Stimulated activated CD4-positive, alpha-beta T cell treated with anti-CD3 and anti-CD28 coated beads, TNF-alpha, amount 100 ng/mL, for 24 hours (primary cell): ENCODE results near the gene HECTD4.
A peak's percentile ranks its signal among the peaks of the same experiment; 100 is the strongest.
"Not testable (repeated sequence)": the region's sequence is repeated elsewhere in the genome, so short reads cannot be mapped to it uniquely, and the experiment has no call there.

Experiments
- DNase-seq, 3 experiments: peaks; one replicate each; pipeline ENCODE4 v3.0.0-alpha.2; 2020; ENCODE audit warnings: low read depth in 3 of 3

The HECTD4 gene

DNA sequence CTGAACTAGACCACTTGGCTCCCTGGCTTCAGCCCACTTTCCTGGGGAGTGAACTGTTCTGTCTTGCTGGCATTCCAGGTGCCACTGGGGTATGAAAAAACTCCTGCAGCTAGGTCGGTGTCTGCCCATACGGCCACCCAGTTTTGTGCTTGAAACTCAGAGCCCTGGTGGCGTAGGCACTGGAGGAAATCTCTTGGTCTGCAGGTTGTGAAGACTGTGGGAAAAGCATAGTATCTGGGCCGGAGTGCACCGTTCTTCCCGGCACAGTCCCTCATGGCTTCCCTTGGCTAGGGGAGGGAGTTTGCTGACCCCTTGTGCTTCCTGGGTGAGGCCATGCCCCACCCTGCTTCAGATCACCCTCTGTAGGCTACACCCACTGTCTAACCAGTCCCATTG is 223.1 kb downstream of the HECTD4 start:
- DNase-seq = no peak

DNA sequence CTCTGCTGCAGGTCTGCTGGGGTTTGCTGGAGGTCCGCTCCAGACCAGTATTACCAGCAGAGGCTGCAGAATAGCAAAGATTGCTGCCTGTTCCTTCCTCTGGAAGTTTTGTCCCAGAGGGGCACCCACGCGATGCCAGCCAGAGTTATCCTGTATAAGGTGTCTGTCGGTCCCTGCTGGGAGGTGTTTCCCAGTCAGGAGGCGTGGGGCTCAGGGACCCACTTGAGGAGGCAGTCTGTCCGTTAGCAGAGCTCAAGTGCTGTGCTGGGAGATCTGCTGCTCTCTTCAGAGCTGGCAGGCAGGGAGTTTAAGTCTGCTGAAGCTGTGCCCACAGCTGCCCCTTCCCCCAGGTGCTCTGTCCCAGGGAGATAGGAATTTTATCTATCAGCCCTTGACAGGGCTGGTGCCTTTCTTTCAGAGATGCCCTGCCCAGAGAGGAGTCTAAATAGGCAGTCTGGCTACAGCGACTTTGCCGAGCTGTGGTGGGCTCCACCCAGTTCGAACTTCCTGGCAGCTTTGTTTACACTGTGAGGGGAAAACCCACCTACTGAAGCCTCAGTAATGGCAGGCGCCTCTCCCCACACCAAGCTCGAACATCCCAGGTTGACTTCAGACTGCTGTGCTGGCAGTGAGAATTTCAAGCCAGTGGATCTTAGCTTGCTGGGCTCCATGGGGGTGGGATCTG is 223.6 kb downstream of the HECTD4 start:
- DNase-seq = not testable (repeated sequence)

DNA sequence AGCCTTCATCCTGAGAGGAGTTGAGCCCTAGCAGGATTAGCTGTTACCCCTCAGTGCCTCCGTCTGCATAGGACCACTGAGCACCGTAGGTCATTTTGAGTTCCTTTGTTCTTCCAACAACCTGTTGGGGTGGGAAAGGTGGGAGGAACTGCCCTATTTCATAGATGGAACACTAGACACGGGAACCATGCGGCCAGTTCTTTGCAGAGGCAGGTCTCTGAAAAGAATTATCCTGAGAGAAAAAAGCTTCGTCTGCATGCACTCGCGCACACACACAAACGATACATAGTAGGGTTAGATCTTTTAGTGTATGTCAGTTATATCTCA is 228.4 kb downstream of the HECTD4 start:
- DNase-seq = no peak

DNA sequence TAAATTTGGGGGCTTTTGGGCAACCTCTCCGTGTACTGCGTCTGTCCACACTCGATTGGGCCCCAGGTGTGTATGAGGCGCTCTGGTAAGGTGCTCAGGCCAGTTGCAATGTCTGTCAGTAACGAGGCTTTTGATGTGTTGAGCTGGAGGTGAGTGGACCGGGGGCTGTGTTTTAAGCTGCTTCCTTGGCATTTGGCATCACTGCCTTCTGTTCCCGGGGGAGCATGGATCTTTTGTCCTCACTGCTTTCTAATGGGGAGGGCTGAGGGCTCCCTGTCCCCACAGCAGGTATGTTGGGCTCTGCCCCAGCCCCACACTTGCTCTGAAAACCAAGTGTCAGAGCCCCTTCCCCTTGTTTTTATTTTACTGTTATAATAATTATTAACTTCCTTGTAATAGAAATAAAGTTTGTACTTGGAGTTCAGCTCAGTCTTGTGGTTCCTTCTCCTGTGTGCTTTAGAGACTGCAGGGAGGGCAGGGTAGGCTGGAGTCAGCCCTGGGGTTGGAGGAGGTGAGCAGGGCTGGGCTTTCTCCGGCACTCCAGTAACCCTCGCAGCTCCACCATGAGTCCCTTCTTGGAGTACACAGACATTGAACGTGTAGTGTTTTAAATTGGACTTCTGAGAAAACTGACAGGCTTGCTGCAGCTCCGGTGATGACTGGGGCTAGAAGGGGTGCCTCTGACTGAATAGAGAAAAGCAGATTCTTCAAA is 228.9 kb downstream of the HECTD4 start:
- no peak for DNase-seq

DNA sequence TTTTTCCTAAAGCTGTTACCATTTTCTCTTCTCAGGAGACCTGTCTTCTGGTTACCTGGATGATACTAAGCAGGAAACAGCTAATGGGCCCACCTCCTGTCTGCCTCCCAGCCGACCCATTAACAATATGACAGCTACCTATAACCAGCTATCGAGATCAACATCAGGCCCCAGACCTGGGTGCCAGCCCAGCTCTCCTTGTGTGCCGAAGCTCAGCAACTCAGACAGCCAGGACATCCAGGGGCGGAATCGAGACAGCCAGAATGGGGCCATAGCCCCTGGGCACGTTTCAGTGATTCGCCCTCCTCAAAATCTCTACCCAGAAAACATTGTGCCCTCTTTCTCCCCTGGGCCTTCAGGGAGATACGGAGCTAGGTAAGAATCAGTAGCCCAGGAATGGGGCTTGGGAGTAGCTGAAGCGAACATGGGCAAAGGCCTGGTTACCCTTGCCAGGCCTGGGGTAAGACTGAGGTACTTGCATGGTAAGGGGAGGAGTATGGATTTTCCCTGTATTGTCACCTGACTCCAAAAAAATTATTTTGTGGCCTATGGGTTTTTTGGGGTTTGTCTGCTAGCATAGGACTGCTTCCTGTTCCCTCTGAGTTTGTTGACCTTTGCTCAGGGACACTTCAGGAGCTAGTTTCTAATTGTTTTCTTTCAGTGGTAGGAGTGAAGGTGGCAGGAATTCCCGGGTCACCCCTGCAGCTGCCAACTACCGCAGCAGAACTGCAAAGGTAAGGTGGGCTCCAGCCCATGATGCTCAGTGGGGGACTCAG is 230.3 kb downstream of the HECTD4 start:
- DNase-seq = no peak

DNA sequence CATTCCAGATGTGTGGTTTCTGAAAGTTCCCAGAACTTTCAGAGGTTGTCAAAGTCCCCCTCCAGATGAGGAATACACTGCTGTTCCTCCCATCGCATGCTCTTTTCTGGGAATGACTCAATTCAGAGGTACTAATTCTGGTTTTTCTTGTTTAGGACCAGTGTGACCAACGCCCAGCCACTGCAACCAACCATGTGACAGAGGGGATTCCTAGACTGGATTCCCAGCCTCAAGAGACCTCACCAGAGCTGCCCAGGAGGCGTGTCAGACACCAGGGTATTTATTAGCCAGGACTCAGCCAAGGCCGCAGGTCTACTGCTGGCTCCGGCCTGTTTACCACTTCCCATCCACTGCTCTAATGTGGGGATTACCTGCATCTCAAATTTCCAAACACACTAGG is 232.6 kb downstream of the HECTD4 start:
- DNase-seq = no peak

DNA sequence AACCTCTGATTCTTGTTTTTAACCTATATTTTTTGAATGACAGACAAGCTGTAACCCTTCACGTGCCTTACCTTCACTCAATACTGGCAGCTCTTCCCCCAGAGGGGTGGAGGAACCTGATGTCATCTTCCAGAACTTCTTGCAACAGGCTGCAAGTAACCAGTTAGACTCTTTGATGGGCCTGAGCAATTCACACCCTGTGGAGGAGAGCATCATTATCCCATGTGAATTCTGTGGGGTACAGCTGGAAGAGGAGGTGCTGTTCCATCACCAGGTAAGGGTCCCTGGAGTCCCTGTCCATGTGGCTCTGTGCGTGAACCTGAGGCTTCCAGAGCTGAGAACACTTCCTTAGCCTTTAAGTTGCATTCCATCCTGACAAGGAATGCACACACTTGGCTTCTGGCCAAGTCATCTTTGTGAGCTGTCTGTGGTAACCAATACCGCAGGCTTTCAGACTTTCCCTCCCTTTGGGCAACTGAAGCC is 234.2 kb downstream of the HECTD4 start:
- no peak for DNase-seq

DNA sequence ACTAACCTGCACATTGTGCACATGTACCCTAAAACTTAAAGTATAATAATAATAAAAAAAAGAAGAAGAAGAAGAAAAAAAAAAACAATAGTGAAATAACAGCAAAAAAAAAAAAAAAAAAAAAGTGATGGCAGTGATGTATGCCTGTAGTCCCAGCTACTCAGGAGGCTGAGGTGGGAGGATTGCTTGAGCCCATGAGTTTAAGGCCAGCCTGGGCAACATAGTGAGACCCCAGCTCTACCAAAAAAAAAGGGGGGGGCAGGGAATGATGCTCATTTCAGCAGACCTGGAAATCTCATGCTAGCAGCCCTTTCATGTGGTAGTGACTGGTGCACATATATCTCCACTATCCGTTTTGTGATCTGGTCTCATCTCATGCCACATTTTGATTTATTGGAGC is 236.1 kb downstream of the HECTD4 start:
- no peak for DNase-seq

DNA sequence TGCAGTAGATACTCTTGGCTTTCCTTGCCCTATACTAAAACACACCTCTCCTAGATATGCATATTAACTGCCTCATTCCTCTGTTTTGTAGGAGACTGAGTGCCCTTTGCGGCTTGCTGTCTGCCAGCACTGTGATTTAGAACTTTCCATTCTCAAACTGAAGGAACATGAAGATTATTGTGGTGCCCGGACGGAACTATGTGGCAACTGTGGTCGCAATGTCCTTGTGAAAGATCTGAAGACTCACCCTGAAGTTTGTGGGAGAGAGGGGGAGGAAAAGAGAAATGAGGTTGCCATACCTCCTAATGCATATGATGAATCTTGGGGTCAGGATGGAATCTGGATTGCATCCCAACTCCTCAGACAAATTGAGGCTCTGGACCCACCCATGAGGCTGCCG is 241.5 kb downstream of the HECTD4 start:
- no peak for DNase-seq

DNA sequence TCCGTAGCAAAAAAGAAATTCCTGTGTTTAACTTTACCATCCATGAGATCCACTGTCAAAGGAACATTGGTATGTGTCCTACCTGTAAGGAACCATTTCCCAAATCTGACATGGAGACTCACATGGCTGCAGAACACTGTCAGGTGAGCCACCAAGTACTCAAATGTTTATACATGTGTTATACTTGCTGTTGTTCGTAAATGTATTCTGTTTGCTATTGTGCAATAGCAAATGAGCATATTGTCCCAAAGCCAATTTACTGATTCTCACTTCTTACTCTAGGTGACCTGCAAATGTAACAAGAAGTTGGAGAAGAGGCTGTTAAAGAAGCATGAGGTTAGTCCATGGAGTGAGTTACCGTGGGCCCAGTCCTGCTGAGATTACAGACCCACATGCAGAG is 247.5 kb downstream of the HECTD4 start:
- no peak for DNase-seq

DNA sequence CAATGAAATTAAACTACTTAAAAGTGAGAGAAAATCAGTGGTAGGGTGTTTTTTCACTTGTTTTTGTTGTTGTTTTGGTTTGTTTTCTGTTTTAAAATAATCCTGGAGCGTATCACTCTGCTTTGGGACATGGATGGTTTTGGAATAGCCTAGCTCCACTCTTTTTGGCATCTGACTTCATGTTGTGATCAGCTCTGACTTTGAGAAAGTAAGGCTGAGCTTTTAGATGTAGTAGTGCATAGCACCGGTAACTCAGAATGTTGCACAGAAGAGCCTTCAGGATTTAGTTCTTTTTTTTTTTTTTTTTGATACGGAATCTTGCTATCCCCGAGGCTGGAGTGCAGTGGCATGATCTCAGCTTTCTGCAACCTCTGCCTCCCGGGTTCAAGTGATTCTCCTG is 248.8 kb downstream of the HECTD4 start:
- DNase-seq = no peak

DNA sequence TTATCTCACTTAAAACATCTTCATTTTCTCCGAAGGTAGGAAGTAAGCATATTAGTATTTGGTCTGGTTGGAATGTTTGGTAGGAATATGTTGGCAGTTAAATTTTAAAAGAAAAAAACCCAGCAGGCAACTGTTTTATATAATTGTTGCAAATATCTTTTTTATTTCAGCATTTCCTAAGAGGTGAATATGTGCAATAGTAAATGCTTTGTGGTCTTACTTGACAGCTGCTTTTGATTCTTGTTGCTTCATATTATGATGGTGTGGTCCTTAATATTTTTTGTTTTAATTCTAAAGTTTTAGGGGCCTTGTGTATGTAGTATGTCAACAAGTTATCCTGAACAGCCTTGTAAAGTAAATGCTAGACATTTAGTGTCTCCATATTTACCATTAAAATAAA is 250.5 kb downstream of the HECTD4 start:
- DNase-seq = no peak

DNA sequence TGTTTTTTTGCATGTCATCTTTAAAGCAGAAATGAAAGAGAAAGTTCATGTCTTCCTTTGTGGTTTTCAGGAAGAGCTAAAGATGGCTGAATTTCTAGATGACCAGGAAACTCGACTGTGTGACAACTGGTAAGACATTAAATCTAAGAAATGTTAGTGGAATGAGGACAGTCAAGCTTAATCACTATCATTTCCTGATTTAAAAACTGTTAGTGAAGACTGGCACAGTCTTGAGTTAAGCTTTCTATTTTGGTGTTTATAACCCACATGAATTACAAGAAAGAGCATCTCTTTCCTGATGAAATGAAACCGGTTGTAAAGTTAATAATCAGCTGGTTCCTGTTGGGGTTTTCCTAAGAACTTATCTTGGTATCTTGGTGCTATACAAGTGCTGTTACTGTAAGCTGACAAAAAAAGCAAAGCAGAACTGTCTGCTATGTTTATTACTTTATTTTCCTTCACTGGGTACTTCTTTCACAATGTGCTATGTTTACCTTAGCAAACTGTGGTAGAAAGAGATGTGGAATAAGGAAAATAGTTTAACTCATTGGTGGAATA is 251.7 kb downstream of the HECTD4 start:
- DNase-seq = no peak

DNA sequence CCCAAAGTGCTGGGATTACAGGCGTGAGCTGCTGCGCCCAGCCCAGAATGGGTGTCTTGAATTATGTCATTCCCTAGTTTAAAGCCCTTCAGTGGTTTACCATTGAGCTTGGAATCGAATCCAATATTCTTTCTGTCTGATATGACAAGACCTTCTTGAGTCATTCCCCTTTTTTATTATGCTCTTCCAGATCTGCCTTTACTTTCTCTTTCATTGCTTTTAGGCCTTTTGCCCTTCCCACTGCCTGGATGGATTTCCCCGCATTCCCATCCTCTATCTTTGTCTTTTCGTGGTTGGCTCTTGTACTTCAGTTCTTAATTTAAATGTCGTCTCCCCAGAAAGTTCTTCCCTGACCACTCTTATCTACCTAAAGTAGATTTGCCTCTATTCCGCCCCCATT is 255.3 kb downstream of the HECTD4 start:
- DNase-seq = no peak

DNA sequence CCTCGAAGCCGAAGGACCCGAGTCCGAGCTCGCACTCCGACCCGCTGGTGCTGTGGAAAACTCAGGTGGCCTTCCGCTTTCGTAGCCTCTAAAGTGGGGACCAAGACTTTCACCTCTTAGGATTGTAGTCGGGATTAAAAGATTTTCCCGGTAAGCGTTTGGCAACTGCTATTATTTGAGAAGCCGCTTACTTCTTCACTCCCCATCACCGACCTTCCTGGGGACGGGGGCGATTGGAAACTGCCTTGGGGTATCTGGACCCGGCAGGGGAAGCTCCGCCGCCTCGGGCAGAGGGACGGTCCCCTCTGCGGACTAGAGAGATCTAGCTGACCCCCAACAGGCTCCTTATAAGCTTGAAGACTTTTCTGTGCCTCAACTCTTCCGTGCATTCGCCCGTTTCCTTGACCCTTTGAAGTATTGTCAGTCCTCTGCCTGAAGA is 256.2 kb downstream of the HECTD4 start:
- DNase-seq = peak in 1 of 3 experiments; percentile 2

DNA sequence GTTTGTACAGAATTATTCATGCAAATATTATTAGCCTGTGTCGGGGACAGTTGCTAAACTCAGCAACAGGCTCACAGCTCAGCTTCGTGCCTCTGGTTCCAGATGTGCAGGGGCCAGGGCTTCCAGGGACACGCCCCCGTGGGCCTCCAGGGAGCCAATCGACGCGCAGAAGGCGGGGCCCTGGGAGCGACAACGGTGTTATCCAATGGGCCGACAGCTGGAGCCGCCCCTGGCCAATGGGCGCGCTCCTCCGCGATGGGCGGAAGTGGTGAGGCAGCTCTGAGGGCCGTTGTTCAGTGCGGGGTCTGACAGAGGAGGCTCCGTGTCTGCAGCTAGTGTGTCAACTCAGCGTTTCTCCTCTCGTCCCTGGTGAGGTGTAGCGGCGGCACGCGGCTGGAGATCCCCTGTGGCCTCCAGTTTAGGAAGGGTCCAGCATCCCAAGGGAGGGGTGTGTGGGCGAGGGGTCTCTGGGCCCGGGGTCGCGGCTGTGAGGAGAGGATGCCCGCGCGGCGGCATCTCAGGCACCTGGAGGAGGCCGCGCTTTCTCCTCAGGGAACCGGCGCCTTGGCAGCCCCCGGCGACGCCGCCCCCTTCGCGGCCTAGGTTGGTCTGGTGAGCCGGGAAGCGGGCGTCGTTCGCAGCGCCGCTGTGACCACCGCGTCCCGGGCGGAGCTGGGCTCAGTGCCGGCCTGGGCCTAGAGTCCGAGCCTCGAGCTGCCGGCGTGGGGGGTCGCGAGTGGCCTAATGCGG is 256.8 kb downstream of the HECTD4 start, which contains the start of gene TRAFD1:
Gene TRAFD1, plus strand, starts transcription at position 311 of the 750 bp plus-strand sequence. CDS start 4,963 bp downstream, outside the sequence.
- DNase-seq = peak; percentile 96 to 98 (median 98)

DNA sequence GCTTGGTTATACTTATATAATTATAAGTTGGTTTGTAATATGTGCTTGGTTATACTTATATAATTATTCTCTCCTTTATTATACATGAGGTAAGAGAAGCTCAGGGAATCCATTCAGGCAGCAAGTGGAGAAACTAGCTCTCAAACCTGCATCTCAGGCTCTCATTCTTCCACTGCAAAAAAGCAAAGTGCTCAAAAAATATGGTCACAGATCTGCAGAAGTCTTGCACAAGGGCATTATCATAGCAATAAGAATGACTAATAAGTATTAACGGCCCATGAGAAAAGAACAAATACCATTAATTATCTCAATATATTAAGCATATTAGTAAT is 257.3 kb downstream of the HECTD4 start:
- no peak for DNase-seq

DNA sequence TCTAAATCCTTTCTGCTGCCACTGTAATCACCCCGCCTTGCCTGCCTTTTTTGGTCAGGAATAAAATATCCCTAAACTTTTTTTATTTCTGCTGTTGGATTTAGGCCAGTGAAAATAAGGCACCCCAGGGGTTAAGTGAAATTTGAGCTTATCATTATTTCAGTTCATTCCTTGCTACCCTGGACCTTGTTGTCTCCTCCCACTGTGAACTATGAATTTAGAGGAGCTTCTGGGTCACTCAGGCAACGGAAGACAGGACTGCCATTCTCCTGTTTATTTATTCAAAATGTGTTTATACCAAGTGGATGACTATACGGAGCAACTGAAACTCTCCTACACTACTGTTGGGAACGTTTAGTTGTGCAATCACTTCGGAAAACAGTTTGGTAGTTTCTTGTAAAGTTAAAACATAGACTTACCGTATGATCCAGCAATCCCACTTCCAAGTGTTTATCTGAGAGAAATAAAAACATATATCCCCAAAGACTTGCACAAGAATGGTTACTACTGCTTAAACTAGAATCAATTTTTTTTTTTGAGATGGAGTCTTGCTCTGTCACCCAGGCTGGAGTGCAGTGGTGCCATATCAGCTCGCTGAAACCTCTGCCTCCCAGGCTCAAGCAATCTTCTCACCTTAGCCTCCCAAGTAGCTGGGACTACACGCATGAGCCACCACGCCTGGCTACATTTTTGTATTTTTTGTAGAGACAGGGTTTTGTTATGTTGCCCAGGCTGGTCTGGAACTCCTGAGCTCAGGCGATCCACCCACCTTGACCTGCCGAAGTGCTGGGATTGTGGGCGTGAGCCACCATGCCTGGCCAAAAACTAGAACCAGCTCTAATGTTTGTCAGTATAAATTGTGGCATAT is 259.2 kb downstream of the HECTD4 start:
- no peak for DNase-seq

DNA sequence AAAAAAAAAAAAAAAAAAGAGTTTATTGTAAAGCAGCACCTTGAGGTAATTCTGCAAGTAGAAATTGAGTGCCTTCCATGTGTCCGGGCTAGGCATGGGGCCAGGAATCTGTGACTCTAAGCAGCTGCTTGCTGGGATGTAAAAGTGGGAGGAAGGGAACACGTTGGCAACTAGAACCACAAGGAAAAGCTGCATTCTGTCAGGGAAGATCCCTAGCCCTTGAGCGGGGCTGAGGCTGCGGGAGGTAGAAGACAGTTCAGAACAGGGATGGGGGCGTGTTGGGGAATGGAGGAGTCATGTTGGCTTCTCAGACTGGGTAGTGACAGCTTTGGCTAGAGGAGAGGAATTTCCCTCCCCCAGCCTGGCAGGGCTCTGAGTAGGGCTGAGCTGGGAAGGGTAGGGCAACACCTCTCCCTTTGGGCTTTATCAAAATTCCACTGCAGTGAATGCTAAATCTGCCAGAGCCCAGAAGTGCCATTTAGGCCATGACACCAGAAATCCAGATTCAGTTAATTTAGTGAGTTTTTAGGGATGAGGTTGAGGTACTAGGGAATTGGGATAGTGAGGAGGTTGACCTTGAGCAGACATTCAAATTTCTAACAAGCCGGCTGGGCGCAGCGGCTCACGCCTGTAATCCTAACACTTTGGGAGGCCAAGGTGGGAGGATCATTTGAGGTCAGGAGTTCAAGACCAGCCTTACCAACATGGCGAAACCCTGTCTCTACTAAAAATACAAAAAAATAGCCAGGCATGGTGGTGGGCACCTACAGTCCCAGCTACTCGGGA is 260.3 kb downstream of the HECTD4 start:
- DNase-seq = no peak

DNA sequence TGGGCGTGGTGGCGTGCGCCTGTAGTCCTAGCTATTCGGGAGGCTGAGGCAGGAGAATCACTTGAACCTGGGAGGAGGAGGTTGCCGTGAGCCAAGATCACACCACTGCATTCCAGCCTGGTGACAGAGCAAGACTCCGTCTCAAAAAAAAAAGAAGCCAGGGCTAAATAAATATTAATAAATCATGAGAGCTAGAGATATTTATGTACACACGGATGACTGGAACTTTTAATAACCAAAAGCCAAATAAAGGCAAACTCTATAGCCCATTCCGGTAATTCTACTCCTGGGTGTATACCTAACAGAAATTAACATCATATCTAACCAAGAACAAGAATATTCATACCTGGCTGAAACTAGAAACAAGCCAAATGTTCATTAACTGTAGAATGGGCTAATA is 264.5 kb downstream of the HECTD4 start:
- DNase-seq = no peak
